GM23338 (cell line): ENCODE measurements around the gene TEKT5. TPM values are rescaled to one million over a fixed set of nuclear protein-coding genes. Genes with fewer than 3 reads are reported as not detected.
A peak's percentile ranks its signal among the peaks of the same experiment; 100 is the strongest.

ENCODE experiments used
- ATAC-seq: fragments of 200-7000 bp; cut with Tn5 transposase; 3 replicates; pipeline ENCODE4 v1.9.1; 2020
- DNase-seq: peaks from one replicate; pipeline ENCODE4 v3.0.0-alpha.2; 2015; ENCODE audit warnings: low spot score
- H2AFZ ChIP-seq: fragments of 200-600 bp; sonication (generic); 2 replicates; pipeline ENCODE4 v1.8.0; 2016; ENCODE audit warnings: antibody characterized with exemption, mild to moderate bottlenecking, moderate library complexity
- H3F3A ChIP-seq: fragments of 200-600 bp; sonication (generic); replicated peaks from 2 replicates; pipeline ENCODE4 v1.8.0; 2017; ENCODE audit warnings: antibody characterized with exemption, mixed run types, low read depth
- H3K27ac ChIP-seq: fragments of 200-600 bp; sonication (generic); 2 replicates; pipeline ENCODE4 v1.6.1; 2016; ENCODE audit warnings: low read depth
- H3K27me3 ChIP-seq: fragments of 200-600 bp; sonication (generic); 2 replicates; pipeline ENCODE4 v1.8.0; 2016; ENCODE audit warnings: mild to moderate bottlenecking, mixed run types, moderate library complexity; ENCODE audit not compliant: insufficient read depth
- H3K36me3 ChIP-seq: fragments of 200-600 bp; sonication (generic); 2 replicates; pipeline ENCODE4 v1.8.0; 2016; ENCODE audit warnings: mild to moderate bottlenecking; ENCODE audit not compliant: insufficient read depth
- H3K4me1 ChIP-seq: fragments of 200-600 bp; sonication (generic); 2 replicates; pipeline ENCODE4 v1.8.0; 2016; ENCODE audit warnings: mild to moderate bottlenecking, moderate library complexity; ENCODE audit not compliant: insufficient read depth
- H3K4me2 ChIP-seq: fragments of 200-600 bp; sonication (generic); 2 replicates; pipeline ENCODE4 v1.7.1; 2017; ENCODE audit warnings: mixed run types
- H3K4me3 ChIP-seq: fragments of 200-600 bp; sonication (generic); 2 replicates; pipeline ENCODE4 v1.6.1; 2016; ENCODE audit warnings: mixed run types
- H3K79me2 ChIP-seq: fragments of 200-600 bp; sonication (generic); replicated peaks from 2 replicates; pipeline ENCODE4 v1.8.0; 2017; ENCODE audit warnings: mild to moderate bottlenecking; ENCODE audit not compliant: insufficient read depth
- H3K9me2 ChIP-seq: fragments of 200-600 bp; sonication (generic); 2 replicates; pipeline ENCODE4 v1.8.0; 2017; ENCODE audit not compliant: insufficient read depth
- H4K20me1 ChIP-seq: fragments of 200-600 bp; sonication (generic); replicated peaks from 2 replicates; pipeline ENCODE4 v1.8.0; 2017; ENCODE audit warnings: mild to moderate bottlenecking; ENCODE audit not compliant: insufficient read depth
- H3K27ac Mint-ChIP-seq: 2 replicates; pipeline ENCODE4 v1.8.0; 2020; ENCODE audit warnings: inconsistent platforms, mild to moderate bottlenecking, moderate library complexity, mixed read lengths
- H3K27me3 Mint-ChIP-seq: 3 replicates; pipeline ENCODE4 v1.8.0; 2022; ENCODE audit warnings: low read depth, mild to moderate bottlenecking, moderate library complexity, mixed read lengths, inconsistent platforms; ENCODE audit not compliant: insufficient read depth, poor library complexity
- H3K36me3 Mint-ChIP-seq: 3 replicates; pipeline ENCODE4 v1.8.0; 2021; ENCODE audit warnings: low read depth, mild to moderate bottlenecking, inconsistent platforms, moderate library complexity, mixed read lengths
- H3K4me1 Mint-ChIP-seq: 3 replicates; pipeline ENCODE4 v1.8.0; 2020; ENCODE audit warnings: mild to moderate bottlenecking, inconsistent platforms, mixed read lengths
- H3K4me3 Mint-ChIP-seq: 3 replicates; pipeline ENCODE4 v1.8.0; 2021; ENCODE audit warnings: moderate library complexity, mild to moderate bottlenecking, inconsistent platforms, mixed read lengths
- H3K9me3 Mint-ChIP-seq: 3 replicates; pipeline ENCODE4 v1.8.0; 2020; ENCODE audit warnings: moderate library complexity, mild to moderate bottlenecking, inconsistent platforms, mixed read lengths
- CTCF ChIP-seq, 2 experiments: fragments of 200-600 bp in 1 of 2; sonication (generic) in 1 of 2; conservative IDR thresholded peaks; 2 replicates each; pipeline versions ENCODE4 v1.5.1 to v1.6.1; 2016 to 2017; ENCODE audit warnings: antibody characterized with exemption in 2 of 2, low read depth in 2 of 2, mild to moderate bottlenecking in 2 of 2, moderate library complexity in 1 of 2
- ETS1 ChIP-seq: IDR thresholded peaks from 2 replicates; pipeline ENCODE4 v1.6.1; 2016; ENCODE audit warnings: antibody characterized with exemption
- EZH2 ChIP-seq: fragments of 200-600 bp; sonication (generic); IDR thresholded peaks from one replicate; pipeline ENCODE4 v1.8.0; 2017; ENCODE audit warnings: antibody characterized with exemption, mild to moderate bottlenecking, low read depth; ENCODE audit not compliant: unreplicated experiment
- EZH2phosphoT487 ChIP-seq: fragments of 200-600 bp; sonication (generic); IDR thresholded peaks from one replicate; pipeline ENCODE4 v1.8.1; 2018; ENCODE audit warnings: antibody characterized with exemption; ENCODE audit not compliant: unreplicated experiment
- ZNF462 ChIP-seq: fragments of 250-450 bp; sonication (Bioruptor Pico); IDR thresholded peaks from 2 replicates; pipeline ENCODE4 v1.5.0; 2020; ENCODE audit warnings: mild to moderate bottlenecking, moderate library complexity
- polyA plus RNA-seq: library from polyadenylated mRNA; unstranded; fragments of >200 nt; fragmentation: Nextera tagmentation; extraction: Ambion mirVana; gene quantifications from 2 replicates; pipeline ENCODE4 v1.2.1, GENCODE V29; 2016
- total RNA-seq: library from RNA; depleted of rRNA; stranded (reverse); fragments of >200 nt; shearing (Covaris generic); gene quantifications from 2 replicates; pipeline ENCODE4 v1.2.3, GENCODE V29; 2014

The TEKT5 gene
- total and polyA plus RNA-seq, 2 experiments from 2014 or later, result 0.52 TPM; not detected in 1

GRCh38 chr16:10647264-10647720 lies 47.4 kb downstream of the TEKT5 start:
- H3K4me1 Mint-ChIP-seq, result peaks cover 16% of the 10 kb centered on the region

GRCh38 chr16:10646581-10647263 lies 48.0 kb downstream of the TEKT5 start:
- no peaks in the 10 kb centered on the region for H4K20me1 ChIP-seq
- peaks cover 11% of the 10 kb centered on the region; the same call in 1 of the 2 replicates for H3K4me1 ChIP-seq
- ATAC-seq (no peak), DNase-seq (no peak)
- H3K79me2 ChIP-seq, result no peaks in the 10 kb centered on the region
- no peak overlapping the region for H2AFZ ChIP-seq
- peaks cover 21% of the 10 kb centered on the region for H3K4me1 Mint-ChIP-seq
- H3K4me3 Mint-ChIP-seq, result no peak overlapping the region
- H3K4me3 ChIP-seq, result no peak overlapping the region
- H3F3A ChIP-seq, result 0 out of 2 replicates have a peak, but pooled peaks cover 3% of the 10 kb centered on the region
- H3K27ac ChIP-seq, result no peak overlapping the region
- no peak overlapping the region for H3K27ac Mint-ChIP-seq
- H3K9me3 Mint-ChIP-seq, result no peaks in the 10 kb centered on the region
- H3K9me2 ChIP-seq, result no peaks in the 10 kb centered on the region
- no peaks in the 10 kb centered on the region for H3K36me3 Mint-ChIP-seq
- H3K36me3 ChIP-seq, result no peaks in the 10 kb centered on the region
- no peaks in the 10 kb centered on the region for H3K27me3 ChIP-seq
- no peaks in the 10 kb centered on the region for H3K27me3 Mint-ChIP-seq
- no peak overlapping the region for H3K4me2 ChIP-seq
- TF ChIP-seq ETS1 (no peak), ZNF462 (CRISPR knock-in tag) (no peak), EZH2phosphoT487 (no peak), EZH2 (no peak)

More at GRCh38 chr16:10647264-10647720, 47.4 kb downstream of the TEKT5 start:
- Histone ChIP-seq H3K4me3 (no peak overlapping the region), H2AFZ (no peak overlapping the region), H3K27me3 (no peaks in the 10 kb centered on the region), H3K4me2 (no peak overlapping the region), H3F3A (no peaks in the 10 kb centered on the region), H3K9me2 (no peaks in the 10 kb centered on the region), H3K4me1 (peaks cover 5% of the 10 kb centered on the region; the same call in 1 of the 2 replicates), H3K79me2 (no peaks in the 10 kb centered on the region), H4K20me1 (no peaks in the 10 kb centered on the region), H3K36me3 (no peaks in the 10 kb centered on the region), H3K27ac (no peak overlapping the region)
- Mint-ChIP-seq H3K9me3 (no peaks in the 10 kb centered on the region), H3K4me3 (no peak overlapping the region), H3K27me3 (no peaks in the 10 kb centered on the region), H3K27ac (no peak overlapping the region), H3K36me3 (no peaks in the 10 kb centered on the region)
- ATAC-seq, result peak; percentile 22; the same call in 2 of the 3 replicates
- DNase-seq, result no peak
- TF ChIP-seq CTCF (conservative IDR thresholded peaks at IDR 0.05; ENCODE audit: low read depth in 2 of 2), result peak in 1 of 2 experiments; percentile 26; a peak in 1 of 4 replicates
- TF ChIP-seq EZH2, result no peak
